HG02973 (cell line): ENCODE results near the gene QRICH2.
"Not testable (repeated sequence)": the region's sequence is repeated elsewhere in the genome, so short reads cannot be mapped to it uniquely, and the experiment has no call there.

ENCODE experiments used
- ATAC-seq: cut with Tn5 transposase; IDR thresholded peaks from one replicate; pipeline ENCODE4 v1.9.1; 2021; ENCODE audit warnings: moderate library complexity; ENCODE audit not compliant: unreplicated experiment

QRICH2 gene

GRCh38 chr17:76333673-76334505, 25.8 kb upstream of the QRICH2 start:
- no peak for ATAC-seq

- no peak for ATAC-seq
Measured at GRCh38 chr17:76331083-76331482, 23.0 kb upstream of the QRICH2 start.

- ATAC-seq: no peak
Measured at GRCh38 chr17:76329664-76330063, 21.6 kb upstream of the QRICH2 start.

GRCh38 chr17:76327696-76328095, 19.6 kb upstream of the QRICH2 start:
- no peak for ATAC-seq

- no peak for ATAC-seq
Measured at GRCh38 chr17:76326306-76326705, 18.2 kb upstream of the QRICH2 start.

GRCh38 chr17:76318586-76318985, 10.5 kb upstream of the QRICH2 start:
- no peak for ATAC-seq

- ATAC-seq: no peak
Measured at GRCh38 chr17:76317535-76317934, 9.5 kb upstream of the QRICH2 start.

GRCh38 chr17:76314392-76315227, 6.5 kb upstream of the QRICH2 start:
- ATAC-seq: no peak

- ATAC-seq: no peak
Measured at GRCh38 chr17:76312735-76313134, 4.7 kb upstream of the QRICH2 start.

- ATAC-seq: no peak
Measured at GRCh38 chr17:76309461-76309860, 1.4 kb upstream of the QRICH2 start.

GRCh38 chr17:76307299-76307965, 644 bp downstream of the QRICH2 start:
- ATAC-seq: no peak

GRCh38 chr17:76305135-76305454, 3.0 kb downstream of the QRICH2 start:
- not testable (repeated sequence) for ATAC-seq

GRCh38 chr17:76304226-76305134, 3.6 kb downstream of the QRICH2 start:
- ATAC-seq: no peak

GRCh38 chr17:76297436-76297835, 10.6 kb downstream of the QRICH2 start:
- no peak for ATAC-seq

- no peak for ATAC-seq
Measured at GRCh38 chr17:76296889-76297288, 11.2 kb downstream of the QRICH2 start.

GRCh38 chr17:76296186-76296585, 11.9 kb downstream of the QRICH2 start:
- ATAC-seq: no peak

GRCh38 chr17:76293106-76293505, 15.0 kb downstream of the QRICH2 start:
- no peak for ATAC-seq

GRCh38 chr17:76292567-76292966, 15.5 kb downstream of the QRICH2 start:
- no peak for ATAC-seq

GRCh38 chr17:76281573-76282371, 26.3 kb downstream of the QRICH2 start:
- no peak for ATAC-seq

GRCh38 chr17:76280650-76281049, 27.4 kb downstream of the QRICH2 start:
- ATAC-seq: no peak
